BJ (cell line): Measurements from ENCODE around the gene RFC3. TPM values are rescaled to one million over a fixed set of nuclear protein-coding genes. Genes with fewer than 3 reads are reported as not detected.

ENCODE experiments used
- CTCF ChIA-PET: fragments of 350-600 bp; formaldehyde crosslinking; extraction: SDS; loops from one replicate; lab custom pipeline; 2021; ENCODE audit warnings: antibody characterized with exemption, inconsistent platforms; lab: Yijun Ruan, JAX
- POLR2A ChIA-PET: fragments of 300-600 bp; sonication (Branson Sonifier 250); formaldehyde crosslinking; extraction: SDS; loops from one replicate; lab custom pipeline; 2021; ENCODE audit warnings: antibody characterized with exemption; lab: Charles Lee
- DNase-seq: peaks from one replicate; pipeline ENCODE4 v3.0.0-alpha.2; 2011; ENCODE audit warnings: low read depth
- H3K27me3 ChIP-seq: 2 replicates; pipeline ENCODE4 v1.6.0; 2011; ENCODE audit warnings: low read length; ENCODE audit not compliant: control insufficient read depth, insufficient read depth
- H3K36me3 ChIP-seq: 2 replicates; pipeline ENCODE4 v1.5.1; 2011; ENCODE audit warnings: low read length; ENCODE audit not compliant: control insufficient read depth, insufficient read depth
- H3K4me3 ChIP-seq: 2 replicates; pipeline ENCODE4 v1.5.1; 2011; ENCODE audit warnings: low read depth, mild to moderate bottlenecking, control low read depth, low read length
- polyA plus RNA-seq: library from polyadenylated mRNA; depleted of rRNA; stranded (reverse); fragments of >200 nt; gene quantifications from 2 replicates; pipeline ENCODE4 v1.2.3, GENCODE V29; 2011
- TF ChIP-seq, protein P1 (sequence below): IDR thresholded peaks from 2 replicates; pipeline ENCODE4 v1.5.1; 2011; ENCODE audit warnings: low read depth, mild to moderate bottlenecking, control low read depth, inconsistent platforms, low read length, moderate library complexity; ENCODE audit not compliant: insufficient read depth

RFC3 gene
- polyA plus RNA-seq, 1 experiment = 4.6 TPM

- no peaks in the 10 kb centered on the region for H3K27me3 ChIP-seq
- TF ChIP-seq, protein P1, sequence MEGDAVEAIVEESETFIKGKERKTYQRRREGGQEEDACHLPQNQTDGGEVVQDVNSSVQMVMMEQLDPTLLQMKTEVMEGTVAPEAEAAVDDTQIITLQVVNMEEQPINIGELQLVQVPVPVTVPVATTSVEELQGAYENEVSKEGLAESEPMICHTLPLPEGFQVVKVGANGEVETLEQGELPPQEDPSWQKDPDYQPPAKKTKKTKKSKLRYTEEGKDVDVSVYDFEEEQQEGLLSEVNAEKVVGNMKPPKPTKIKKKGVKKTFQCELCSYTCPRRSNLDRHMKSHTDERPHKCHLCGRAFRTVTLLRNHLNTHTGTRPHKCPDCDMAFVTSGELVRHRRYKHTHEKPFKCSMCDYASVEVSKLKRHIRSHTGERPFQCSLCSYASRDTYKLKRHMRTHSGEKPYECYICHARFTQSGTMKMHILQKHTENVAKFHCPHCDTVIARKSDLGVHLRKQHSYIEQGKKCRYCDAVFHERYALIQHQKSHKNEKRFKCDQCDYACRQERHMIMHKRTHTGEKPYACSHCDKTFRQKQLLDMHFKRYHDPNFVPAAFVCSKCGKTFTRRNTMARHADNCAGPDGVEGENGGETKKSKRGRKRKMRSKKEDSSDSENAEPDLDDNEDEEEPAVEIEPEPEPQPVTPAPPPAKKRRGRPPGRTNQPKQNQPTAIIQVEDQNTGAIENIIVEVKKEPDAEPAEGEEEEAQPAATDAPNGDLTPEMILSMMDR = no peak
- H3K4me3 ChIP-seq = no peak overlapping the region
- POLR2A ChIA-PET = no interaction called here
- DNase-seq = no peak
- H3K36me3 ChIP-seq = no peaks in the 10 kb centered on the region
- CTCF ChIA-PET = no interaction called here
Observed at GRCh38 chr13:33862016-33862415, 44.1 kb downstream of the RFC3 start.

DNA sequence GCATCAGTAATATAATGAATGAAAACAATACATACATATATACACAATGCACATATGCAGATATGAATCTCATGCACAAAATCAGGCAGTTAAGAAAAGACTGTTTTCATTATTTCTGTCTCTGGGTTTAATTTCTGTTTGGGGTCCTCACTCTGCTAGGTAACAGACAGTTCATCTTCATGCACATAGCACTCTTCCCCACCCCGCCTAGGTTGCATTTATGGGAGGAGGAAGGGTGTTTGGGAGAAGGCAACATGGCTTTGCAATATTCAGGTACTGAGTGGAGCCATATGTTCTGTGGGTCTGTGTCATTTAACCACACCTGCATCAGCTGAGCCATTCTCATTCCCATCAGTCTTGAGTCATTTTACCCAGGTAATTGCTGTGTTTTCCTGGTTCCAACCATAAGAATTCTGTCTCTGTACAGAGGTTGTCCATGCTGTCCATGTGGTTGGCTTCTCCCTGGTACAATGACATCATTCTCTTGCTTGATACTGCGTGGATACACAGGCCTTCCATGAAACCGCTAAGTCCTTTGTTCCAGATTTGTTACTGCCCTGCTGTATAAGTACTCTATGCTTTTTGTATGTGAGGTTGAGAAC, 45.3 kb downstream of the RFC3 start:
- Histone ChIP-seq H3K27me3 (no peaks in the 10 kb centered on the region), H3K4me3 (no peak overlapping the region), H3K36me3 (no peaks in the 10 kb centered on the region)
- DNase-seq = no peak
- CTCF ChIA-PET = no interaction called here
- POLR2A ChIA-PET = no interaction called here
- TF ChIP-seq, protein P1 = no peak

DNA sequence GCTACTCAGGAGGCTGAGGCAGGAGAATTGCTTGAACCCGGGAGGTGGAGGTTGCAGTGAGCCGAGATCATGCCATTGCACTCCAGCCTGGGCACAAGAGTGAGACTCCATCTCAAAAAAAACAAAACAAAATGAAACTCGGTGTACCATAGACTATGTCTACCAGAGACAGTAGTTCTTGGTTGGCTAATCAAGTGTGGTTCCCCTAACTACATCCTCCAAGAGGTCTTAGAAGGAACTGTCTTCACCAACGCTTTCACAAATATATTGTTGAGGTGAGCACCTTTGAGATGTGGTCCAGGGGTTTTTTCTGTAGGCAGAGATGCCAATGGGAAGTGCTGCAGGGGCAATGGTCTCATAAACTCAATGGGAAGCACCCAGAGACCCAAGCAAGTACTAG, 48.0 kb downstream of the RFC3 start:
- POLR2A ChIA-PET = no interaction called here
- H3K4me3 ChIP-seq = no peak overlapping the region
- CTCF ChIA-PET = interaction anchor here (0.6 to 2.6 kb wide), 3 partner anchors 12 to 320 kb away, joined by 3 to 8 read pairs (median 3); no protein-coding TSS in a partner anchor
- H3K36me3 ChIP-seq = no peaks in the 10 kb centered on the region
- no peaks in the 10 kb centered on the region for H3K27me3 ChIP-seq
- DNase-seq = no peak
- TF ChIP-seq, protein P1 = no peak

DNA sequence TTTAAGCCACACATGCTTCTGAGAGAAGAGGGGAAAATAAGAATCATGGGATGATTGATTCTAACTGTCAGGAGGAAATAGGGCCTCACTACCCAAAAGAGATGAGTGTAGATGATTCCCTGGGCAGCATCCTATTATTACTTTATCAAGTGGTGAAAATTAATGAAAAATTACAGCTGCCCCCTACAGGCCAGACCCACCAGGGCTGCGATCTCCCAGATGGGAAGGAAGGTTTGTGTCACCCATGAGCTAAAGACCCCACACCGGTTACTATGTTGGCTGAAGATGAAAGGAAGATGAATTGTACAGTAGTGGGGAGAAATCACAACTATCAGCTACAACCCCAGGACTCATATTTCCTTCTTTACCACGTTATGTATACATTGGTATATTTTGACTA, 49.5 kb downstream of the RFC3 start:
- POLR2A ChIA-PET = no interaction called here

DNA sequence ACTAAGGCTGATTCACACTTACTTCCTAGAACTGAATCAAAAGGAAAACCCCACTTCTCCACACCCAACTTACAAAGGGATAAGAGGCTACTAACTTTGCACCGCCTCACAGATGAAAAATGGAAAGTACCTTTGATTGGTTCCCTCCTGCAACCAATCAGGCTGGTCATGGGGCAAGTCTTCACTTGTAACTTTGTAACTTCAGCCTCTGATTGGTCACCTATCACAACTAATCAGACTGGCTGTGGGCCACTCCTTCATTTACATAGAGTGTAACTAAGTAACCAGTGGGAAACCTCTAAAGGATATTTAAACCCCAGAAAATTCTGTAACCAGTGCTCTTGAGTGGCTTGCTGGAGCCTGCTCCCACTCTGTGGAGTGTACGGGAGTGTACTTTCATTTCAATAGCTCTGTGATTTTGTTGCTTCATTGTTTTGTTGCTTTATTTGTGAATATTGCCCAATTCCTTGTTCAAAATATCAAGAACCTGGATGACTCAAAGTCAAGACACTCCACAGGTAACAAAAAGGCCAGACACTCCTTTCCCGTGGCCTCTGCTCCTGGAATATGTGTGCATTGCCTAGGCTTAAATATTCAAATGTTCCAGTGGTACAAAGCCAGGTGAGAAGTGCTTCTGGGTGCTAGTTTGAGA, 50.5 kb downstream of the RFC3 start:
- TF ChIP-seq, protein P1 = no peak
- Histone ChIP-seq H3K4me3 (no peak overlapping the region), H3K27me3 (no peaks in the 10 kb centered on the region), H3K36me3 (no peaks in the 10 kb centered on the region)
- CTCF ChIA-PET = interaction anchor here (1.1 to 1.2 kb wide), 3 partner anchors 9 to 21 kb away, joined by 3 to 5 read pairs (median 4); no protein-coding TSS in a partner anchor
- no peak for DNase-seq
- POLR2A ChIA-PET = no interaction called here

More for the DNA sequence above, 49.5 kb downstream of the RFC3 start:
- no peak for DNase-seq
- CTCF ChIA-PET = interaction anchor here (0.6 to 1.2 kb wide), 4 partner anchors 10 to 1264 kb away, joined by 3 to 5 read pairs (median 4); no protein-coding TSS in a partner anchor
- Histone ChIP-seq H3K36me3 (no peaks in the 10 kb centered on the region), H3K4me3 (no peak overlapping the region), H3K27me3 (no peaks in the 10 kb centered on the region)
- TF ChIP-seq, protein P1 = no peak
